ENCODE measurements around the gene YAE1.

DNA sequence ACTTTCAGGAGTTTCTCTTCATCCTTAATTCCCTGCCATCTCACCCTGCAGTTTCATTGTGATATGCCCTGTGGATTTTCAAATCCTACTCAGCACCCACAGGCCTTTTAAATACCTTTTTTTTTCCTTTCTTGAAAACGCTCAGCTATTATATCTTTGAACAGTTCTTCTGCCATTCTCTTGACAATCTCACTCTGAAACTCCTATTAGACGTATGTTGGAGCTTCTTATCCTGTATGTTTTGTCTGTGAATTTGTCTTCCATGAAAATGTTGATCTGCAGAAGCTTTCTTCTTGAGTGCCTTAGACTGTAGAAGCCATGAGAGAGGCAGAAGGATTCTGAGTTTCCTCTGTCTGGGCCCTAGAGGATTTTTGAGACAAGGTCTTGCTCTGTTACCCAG lies 18.9 kb upstream of the YAE1 start:
- TF ChIP-seq, protein P1, sequence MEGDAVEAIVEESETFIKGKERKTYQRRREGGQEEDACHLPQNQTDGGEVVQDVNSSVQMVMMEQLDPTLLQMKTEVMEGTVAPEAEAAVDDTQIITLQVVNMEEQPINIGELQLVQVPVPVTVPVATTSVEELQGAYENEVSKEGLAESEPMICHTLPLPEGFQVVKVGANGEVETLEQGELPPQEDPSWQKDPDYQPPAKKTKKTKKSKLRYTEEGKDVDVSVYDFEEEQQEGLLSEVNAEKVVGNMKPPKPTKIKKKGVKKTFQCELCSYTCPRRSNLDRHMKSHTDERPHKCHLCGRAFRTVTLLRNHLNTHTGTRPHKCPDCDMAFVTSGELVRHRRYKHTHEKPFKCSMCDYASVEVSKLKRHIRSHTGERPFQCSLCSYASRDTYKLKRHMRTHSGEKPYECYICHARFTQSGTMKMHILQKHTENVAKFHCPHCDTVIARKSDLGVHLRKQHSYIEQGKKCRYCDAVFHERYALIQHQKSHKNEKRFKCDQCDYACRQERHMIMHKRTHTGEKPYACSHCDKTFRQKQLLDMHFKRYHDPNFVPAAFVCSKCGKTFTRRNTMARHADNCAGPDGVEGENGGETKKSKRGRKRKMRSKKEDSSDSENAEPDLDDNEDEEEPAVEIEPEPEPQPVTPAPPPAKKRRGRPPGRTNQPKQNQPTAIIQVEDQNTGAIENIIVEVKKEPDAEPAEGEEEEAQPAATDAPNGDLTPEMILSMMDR (IDR thresholded peaks at IDR 0.05) = no peak
- no peak for TF ChIP-seq POLR2A (IDR thresholded peaks at IDR 0.05)
